IPS-20b (cell line): ENCODE results near the gene GPR42.
"Not testable (repeated sequence)": the region's sequence is repeated elsewhere in the genome, so short reads cannot be mapped to it uniquely, and the experiment has no call there.

Source experiments
- H3K27ac ChIP-seq: one replicate; pipeline ENCODE4 v1.5.1; 2013; ENCODE audit warnings: low read length
- H3K27me3 ChIP-seq: 2 replicates; pipeline ENCODE4 v1.6.1; 2013; ENCODE audit warnings: mild to moderate bottlenecking, low read length, inconsistent platforms; ENCODE audit not compliant: insufficient read depth
- H3K36me3 ChIP-seq: 2 replicates; pipeline ENCODE4 v1.6.1; 2013; ENCODE audit warnings: low read depth, mild to moderate bottlenecking, inconsistent platforms, low read length, moderate library complexity; ENCODE audit not compliant: insufficient read depth
- H3K4me1 ChIP-seq: 2 replicates; pipeline ENCODE4 v1.6.1; 2013; ENCODE audit warnings: mild to moderate bottlenecking, control low read depth, inconsistent platforms, low read length, moderate library complexity; ENCODE audit not compliant: insufficient read depth
- H3K4me3 ChIP-seq: 2 replicates; pipeline ENCODE4 v1.5.1; 2013; ENCODE audit warnings: mild to moderate bottlenecking, low read length, inconsistent platforms
- H3K9ac ChIP-seq: 2 replicates; pipeline ENCODE4 v1.6.1; 2013; ENCODE audit warnings: low read depth, mild to moderate bottlenecking, inconsistent platforms, low read length, moderate library complexity
- H3K9me3 ChIP-seq: 2 replicates; pipeline ENCODE4 v1.6.1; 2013; ENCODE audit warnings: mild to moderate bottlenecking, low read depth, low read length, inconsistent platforms; ENCODE audit not compliant: insufficient read depth

Gene GPR42

DNA sequence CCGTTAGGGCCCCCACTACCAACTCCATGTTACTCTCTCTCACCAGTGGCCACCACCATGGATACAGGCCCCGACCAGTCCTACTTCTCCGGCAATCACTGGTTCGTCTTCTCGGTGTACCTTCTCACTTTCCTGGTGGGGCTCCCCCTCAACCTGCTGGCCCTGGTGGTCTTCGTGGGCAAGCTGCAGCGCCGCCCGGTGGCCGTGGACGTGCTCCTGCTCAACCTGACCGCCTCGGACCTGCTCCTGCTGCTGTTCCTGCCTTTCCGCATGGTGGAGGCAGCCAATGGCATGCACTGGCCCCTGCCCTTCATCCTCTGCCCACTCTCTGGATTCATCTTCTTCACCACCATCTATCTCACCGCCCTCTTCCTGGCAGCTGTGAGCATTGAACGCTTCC lies 12.0 kb upstream of the GPR42 start:
- not testable (repeated sequence) for H3K9ac ChIP-seq, H3K36me3 ChIP-seq, H3K27me3 ChIP-seq, H3K27ac ChIP-seq, H3K9me3 ChIP-seq, H3K4me3 ChIP-seq, H3K4me1 ChIP-seq

DNA sequence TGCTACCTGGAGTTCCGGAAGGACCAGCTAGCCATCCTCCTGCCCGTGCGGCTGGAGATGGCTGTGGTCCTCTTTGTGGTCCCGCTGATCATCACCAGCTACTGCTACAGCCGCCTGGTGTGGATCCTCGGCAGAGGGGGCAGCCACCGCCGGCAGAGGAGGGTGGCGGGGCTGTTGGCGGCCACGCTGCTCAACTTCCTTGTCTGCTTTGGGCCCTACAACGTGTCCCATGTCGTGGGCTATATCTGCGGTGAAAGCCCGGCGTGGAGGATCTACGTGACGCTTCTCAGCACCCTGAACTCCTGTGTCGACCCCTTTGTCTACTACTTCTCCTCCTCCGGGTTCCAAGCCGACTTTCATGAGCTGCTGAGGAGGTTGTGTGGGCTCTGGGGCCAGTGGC lies 11.5 kb upstream of the GPR42 start:
- not testable (repeated sequence) for H3K36me3 ChIP-seq, H3K27ac ChIP-seq, H3K9ac ChIP-seq, H3K27me3 ChIP-seq, H3K4me3 ChIP-seq, H3K4me1 ChIP-seq, H3K9me3 ChIP-seq

DNA sequence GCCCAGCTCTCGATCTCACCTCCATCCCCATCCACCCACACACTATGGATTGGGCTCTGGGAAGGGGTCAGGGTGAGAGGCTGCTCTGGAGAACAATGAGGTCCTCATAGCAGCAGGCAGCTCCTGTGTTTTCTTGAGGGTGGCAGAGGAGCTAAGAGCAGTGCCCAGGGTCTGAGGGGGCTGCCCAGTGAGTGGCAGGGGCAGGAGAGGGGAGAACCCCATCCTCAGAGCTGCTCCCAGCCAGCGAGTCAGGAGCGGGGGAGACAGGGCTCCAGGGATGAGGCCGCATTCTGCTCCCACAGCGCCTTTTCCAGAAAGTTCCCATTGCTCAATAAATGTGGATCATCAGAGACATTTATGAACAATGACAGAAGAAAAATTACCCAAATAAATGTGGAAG lies 10.8 kb upstream of the GPR42 start:
- H3K4me3 ChIP-seq, H3K4me1 ChIP-seq, H3K9me3 ChIP-seq, H3K27me3 ChIP-seq, H3K36me3 ChIP-seq, H3K9ac ChIP-seq, H3K27ac ChIP-seq: not testable (repeated sequence)

DNA sequence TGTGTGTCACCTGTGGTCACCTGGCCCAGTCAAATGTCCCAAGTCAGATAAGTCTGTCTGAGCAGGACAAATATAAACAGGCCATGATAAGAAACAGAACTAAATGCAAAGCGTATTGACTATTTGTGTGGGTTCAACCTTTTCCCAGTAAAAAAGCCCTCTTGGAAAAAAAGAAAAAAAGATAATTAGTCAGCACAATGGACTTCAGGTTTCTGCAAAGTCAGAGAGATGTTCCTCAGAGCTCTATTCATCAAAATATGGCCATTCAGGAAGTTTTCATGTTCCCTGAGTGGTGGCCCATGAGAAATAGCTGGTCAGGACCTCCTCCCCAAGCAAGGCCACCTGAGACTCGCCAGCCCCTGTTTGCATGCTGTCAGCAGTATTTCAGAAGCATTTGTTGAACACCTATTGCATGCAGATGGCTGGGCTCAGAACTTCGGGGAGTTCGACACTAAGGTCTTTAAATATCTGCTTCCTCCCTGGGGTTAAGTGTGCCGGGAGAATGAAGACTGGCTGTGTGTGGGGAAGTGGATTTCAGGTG lies 9.9 kb upstream of the GPR42 start:
- Histone ChIP-seq H3K9me3 (no peaks in the 10 kb centered on the region), H3K36me3 (no peaks in the 10 kb centered on the region), H3K4me1 (no peaks in the 10 kb centered on the region), H3K4me3 (no peak overlapping the region), H3K27ac (no peak overlapping the region), H3K27me3 (no peaks in the 10 kb centered on the region), H3K9ac (no peak overlapping the region)

DNA sequence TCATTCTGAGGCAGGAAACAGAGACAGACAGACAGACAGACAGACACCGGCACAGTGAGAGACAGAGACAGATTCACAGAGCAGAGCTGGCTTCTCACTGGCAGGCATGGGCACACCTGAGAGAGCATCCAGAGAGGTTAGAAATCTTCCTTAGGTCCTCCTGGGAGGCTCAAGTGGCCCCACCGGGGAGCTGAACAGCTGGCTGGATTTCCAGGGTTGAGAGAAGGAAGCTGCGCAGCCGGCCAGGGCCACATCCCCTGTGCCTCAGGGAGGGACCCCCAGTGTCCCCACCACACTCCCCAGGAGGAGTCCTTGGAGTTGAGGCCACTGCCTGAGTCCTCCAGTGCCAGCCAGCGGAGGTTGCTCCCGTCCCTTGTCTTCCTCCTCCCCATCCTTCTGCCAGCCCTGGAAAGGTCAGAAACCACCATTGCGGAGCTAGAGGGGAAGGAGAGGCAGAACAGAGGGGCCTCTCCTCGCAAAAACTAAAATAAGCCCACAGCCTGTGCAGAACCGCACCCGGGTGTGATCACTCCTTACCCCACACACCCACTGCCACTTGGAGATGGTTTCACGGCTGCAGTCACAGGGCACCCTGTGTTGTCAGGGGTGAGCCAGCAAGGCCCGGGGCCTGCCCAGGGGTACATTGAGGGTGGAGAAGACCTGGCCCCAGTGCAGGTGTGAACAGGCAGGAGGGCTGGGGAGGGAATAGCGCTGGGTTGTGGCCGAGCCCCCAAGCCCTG lies 8.4 kb upstream of the GPR42 start:
- Histone ChIP-seq H3K4me1 (no peaks in the 10 kb centered on the region), H3K9ac (no peak overlapping the region), H3K27me3 (no peaks in the 10 kb centered on the region), H3K27ac (no peak overlapping the region), H3K36me3 (no peaks in the 10 kb centered on the region), H3K9me3 (no peaks in the 10 kb centered on the region), H3K4me3 (no peak overlapping the region)

DNA sequence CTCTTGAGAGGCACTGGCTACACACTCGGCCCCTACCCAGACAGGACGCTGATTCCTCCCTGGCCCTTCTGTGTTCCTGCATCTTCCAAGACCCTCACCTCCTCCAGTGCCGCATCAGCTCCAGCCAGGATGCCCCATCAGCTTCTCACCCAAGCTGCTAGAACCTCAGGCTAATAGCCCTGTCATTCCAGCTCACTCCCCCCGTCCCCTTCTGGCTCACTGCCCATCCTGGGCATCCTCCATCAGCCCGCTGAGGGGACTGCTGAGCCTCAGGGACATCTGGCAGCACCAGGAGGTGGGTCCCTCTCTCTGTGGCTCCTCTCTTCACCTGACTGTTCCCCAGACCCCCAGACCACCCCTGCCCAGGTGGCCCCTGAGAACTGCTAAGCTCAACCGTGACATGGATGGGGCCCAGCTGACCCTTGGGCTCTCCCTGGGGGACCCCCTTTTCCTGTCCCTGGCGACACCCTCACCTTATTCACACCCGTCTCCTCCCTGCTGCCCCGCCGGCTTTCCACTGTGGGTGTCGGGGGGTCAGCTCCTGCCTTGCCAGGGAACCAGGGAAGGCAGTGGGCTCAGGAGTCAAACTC lies 7.8 kb upstream of the GPR42 start:
- Histone ChIP-seq H3K27me3 (no peaks in the 10 kb centered on the region), H3K27ac (no peak overlapping the region), H3K36me3 (no peaks in the 10 kb centered on the region)

DNA sequence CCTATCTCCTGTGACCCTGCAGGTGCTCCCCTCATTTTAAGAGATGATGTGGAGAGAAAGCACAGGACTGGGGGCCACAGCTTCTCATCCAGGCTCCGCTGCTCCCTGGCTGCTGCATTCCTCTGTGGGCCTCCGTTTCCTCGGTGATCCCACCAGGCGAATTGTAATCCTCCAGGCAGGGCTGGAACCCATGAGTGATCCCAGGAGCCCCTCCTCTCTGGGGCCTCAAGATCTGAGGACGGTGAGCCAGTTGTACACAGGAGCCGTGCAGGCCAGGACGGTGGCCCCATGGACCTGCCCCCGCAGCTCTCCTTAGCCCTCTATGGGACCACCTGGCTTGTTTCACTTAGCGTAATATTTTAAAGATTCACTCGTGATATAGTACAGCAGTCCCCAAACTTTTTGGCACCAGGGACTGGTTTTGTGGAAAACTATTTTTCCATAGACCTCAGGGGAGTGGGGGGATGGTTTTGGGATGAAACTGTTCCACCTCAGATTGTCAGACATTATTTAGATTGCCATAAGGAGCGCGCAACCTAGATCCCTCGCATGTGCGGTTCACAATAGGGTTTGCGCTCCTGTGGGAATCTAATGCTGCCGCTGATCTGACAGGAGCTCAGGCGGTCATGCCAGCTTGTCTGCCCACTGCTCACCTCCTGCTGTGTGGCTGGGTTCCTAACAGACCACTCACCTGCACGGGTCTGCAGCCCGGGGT lies 7.0 kb upstream of the GPR42 start:
- Histone ChIP-seq H3K9me3 (no peaks in the 10 kb centered on the region), H3K36me3 (no peaks in the 10 kb centered on the region), H3K27ac (no peak overlapping the region), H3K27me3 (no peaks in the 10 kb centered on the region), H3K4me1 (no peaks in the 10 kb centered on the region), H3K4me3 (no peak overlapping the region), H3K9ac (no peak overlapping the region)

More for the DNA sequence above, 7.8 kb upstream of the GPR42 start:
- Histone ChIP-seq H3K4me1 (no peaks in the 10 kb centered on the region), H3K9me3 (no peaks in the 10 kb centered on the region), H3K9ac (no peak overlapping the region), H3K4me3 (no peak overlapping the region)

DNA sequence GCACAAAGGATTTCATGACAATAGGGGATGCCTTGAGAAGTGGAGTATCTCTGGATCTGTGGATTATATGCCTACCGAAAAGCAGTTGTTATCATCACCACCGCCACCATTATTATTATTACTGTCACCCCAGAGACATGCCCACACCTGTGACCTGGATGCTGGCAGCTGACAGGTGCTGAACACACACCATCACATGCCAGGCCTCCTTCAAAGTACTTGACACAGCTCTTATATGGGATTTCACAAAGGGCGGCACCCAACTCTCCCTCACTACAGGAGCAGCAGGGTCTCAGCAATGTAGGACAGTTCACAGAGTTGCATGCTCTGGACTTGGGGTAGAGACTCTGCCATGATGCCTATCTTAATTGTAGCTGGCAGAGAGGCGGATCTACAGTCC lies 5.6 kb upstream of the GPR42 start:
- Histone ChIP-seq H3K27me3 (no peaks in the 10 kb centered on the region), H3K36me3 (no peaks in the 10 kb centered on the region), H3K27ac (no peak overlapping the region), H3K9me3 (no peaks in the 10 kb centered on the region), H3K4me3 (no peak overlapping the region), H3K4me1 (no peaks in the 10 kb centered on the region), H3K9ac (no peak overlapping the region)

DNA sequence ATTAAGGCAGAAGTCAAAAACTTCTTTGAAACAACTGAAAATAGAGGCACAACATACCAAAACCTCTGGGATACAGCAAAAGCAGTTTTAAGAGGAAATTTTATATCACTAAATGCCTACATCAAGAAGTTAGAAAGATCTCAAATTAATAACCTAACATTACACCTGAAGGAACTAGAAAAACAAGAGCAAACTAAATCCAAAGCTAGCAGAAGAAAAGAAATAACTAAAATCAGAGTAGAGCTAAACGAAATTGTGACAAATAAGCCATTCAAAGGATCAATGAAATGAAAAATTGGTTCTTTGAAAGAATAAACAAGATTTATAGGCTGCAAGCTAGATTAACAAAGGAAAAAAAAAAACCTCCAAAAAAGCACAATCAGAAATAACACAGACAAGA lies 2.5 kb upstream of the GPR42 start:
- no peaks in the 10 kb centered on the region for H3K9me3 ChIP-seq
- no peaks in the 10 kb centered on the region for H3K4me1 ChIP-seq
- no peak overlapping the region for H3K27ac ChIP-seq
- H3K27me3 ChIP-seq: no peaks in the 10 kb centered on the region
- H3K4me3 ChIP-seq: no peak overlapping the region
- no peak overlapping the region for H3K9ac ChIP-seq
- H3K36me3 ChIP-seq: no peaks in the 10 kb centered on the region

DNA sequence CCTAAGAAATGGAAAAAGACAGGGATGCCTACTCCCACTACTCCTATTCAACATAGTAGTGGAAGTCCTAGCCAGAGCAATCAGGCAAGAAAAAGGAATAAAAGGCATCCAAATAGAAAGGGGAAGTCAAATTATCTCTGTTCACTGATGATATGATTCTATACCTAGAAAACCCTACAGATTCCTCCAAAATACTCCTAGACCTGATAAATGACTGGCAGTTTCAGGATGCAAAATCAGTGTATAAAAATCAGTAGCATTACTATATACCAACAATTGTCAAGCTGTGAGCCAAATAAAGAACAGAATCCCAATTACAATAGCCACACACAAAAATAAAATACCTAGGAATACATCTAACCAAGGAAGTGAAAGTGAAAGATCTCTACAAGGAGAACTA lies 1.3 kb upstream of the GPR42 start:
- Histone ChIP-seq H3K4me3 (no peak overlapping the region), H3K4me1 (no peaks in the 10 kb centered on the region), H3K27ac (no peak overlapping the region), H3K9ac (no peak overlapping the region), H3K36me3 (no peaks in the 10 kb centered on the region), H3K9me3 (no peaks in the 10 kb centered on the region), H3K27me3 (no peaks in the 10 kb centered on the region)

DNA sequence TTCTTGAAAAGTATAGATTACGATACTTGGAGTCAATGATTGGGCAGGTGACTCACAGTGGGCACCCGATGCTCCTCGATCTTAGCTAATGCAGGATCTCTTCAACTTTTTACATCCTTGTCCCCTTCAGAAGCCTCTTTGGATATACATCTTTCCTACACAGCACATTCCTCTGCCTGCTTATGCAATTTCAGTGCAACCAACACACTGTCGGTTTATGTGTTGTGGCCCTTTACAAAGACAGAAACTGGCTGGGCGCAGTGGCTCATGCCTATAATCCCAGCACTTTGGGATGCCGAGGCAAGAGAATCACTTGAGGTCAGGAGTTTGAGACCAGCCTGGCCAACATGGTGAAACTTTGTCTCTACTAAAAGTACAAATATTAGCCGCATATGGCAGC lies 2.6 kb downstream of the GPR42 start:
- no peak overlapping the region for H3K27ac ChIP-seq
- H3K4me3 ChIP-seq: no peak overlapping the region
- no peaks in the 10 kb centered on the region for H3K9me3 ChIP-seq
- no peak overlapping the region for H3K9ac ChIP-seq
- peaks cover 3% of the 10 kb centered on the region; the same call in 1 of the 2 replicates for H3K4me1 ChIP-seq
- H3K27me3 ChIP-seq: no peaks in the 10 kb centered on the region
- no peaks in the 10 kb centered on the region for H3K36me3 ChIP-seq

DNA sequence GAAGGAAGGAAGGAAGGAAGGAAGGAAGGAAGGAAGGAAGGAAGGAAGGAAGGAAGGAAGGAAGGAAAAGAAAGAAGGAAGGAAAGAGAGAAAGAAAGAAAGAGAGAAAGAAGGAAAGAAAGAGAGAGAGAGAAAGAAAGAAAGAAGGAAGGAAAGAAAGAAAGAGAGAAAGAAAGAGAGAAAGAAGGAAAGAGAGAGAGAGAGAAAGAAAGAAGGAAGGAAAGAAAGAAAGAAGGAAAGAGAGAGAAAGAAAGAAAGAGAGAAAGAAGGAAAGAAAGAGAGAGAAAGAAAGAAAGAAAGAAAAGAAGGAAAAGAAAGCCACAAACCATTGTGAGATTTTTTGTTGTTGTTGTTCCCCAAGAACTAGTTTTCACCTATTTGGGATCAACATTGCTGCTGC lies 3.2 kb downstream of the GPR42 start:
- H3K9me3 ChIP-seq, H3K9ac ChIP-seq, H3K27me3 ChIP-seq, H3K27ac ChIP-seq, H3K4me3 ChIP-seq, H3K36me3 ChIP-seq, H3K4me1 ChIP-seq: not testable (repeated sequence)
